Liver (tissue), 9 donors: ENCODE results near the gene TNFSF10. TPM values are rescaled to one million over a fixed set of nuclear protein-coding genes. Genes with fewer than 3 reads are reported as not detected.
"Not testable (repeated sequence)": the region's sequence is repeated elsewhere in the genome, so short reads cannot be mapped to it uniquely, and the experiment has no call there.

Experiments used
- DNase-seq: peaks from one replicate; pipeline ENCODE4 v3.0.0-alpha.2; 2017; ENCODE audit warnings: low spot score
- H3K27ac ChIP-seq, 2 donors: one replicate each; pipeline ENCODE4 v1.7.0; 2013; ENCODE audit warnings: inconsistent platforms in 2 of 2, low read length in 2 of 2, control low read depth in 1 of 2, low read depth in 1 of 2, mild to moderate bottlenecking in 1 of 2
- H3K27me3 ChIP-seq, 4 donors: one replicate each; pipeline versions ENCODE4 v1.6.1 to v1.7.0; 2013; ENCODE audit warnings: low read length in 3 of 4, inconsistent platforms in 1 of 4, mild to moderate bottlenecking in 1 of 4, moderate library complexity in 1 of 4; ENCODE audit not compliant: control insufficient read depth in 4 of 4, insufficient read depth in 4 of 4
- H3K36me3 ChIP-seq, 4 donors: one replicate each; pipeline versions ENCODE4 v1.6.1 to v1.7.0; 2013; ENCODE audit warnings: low read length in 3 of 4, mild to moderate bottlenecking in 3 of 4, low read depth in 1 of 4, moderate library complexity in 1 of 4; ENCODE audit not compliant: control insufficient read depth in 4 of 4, insufficient read depth in 3 of 4
- H3K4me1 ChIP-seq, 4 donors: one replicate each; pipeline versions ENCODE4 v1.6.1 to v1.7.0; 2013; ENCODE audit warnings: low read length in 3 of 4, mild to moderate bottlenecking in 3 of 4, moderate library complexity in 1 of 4; ENCODE audit not compliant: control insufficient read depth in 4 of 4, insufficient read depth in 4 of 4
- H3K4me3 ChIP-seq, 3 donors: one replicate each; pipeline versions ENCODE4 v1.6.1 to v1.7.0; 2013; ENCODE audit warnings: low read length in 3 of 3, control low read depth in 1 of 3, low read depth in 1 of 3, mild to moderate bottlenecking in 1 of 3
- H3K9ac ChIP-seq, 2 donors: one replicate each; pipeline ENCODE4 v1.7.0; 2013; ENCODE audit warnings: low read length in 2 of 2, mild to moderate bottlenecking in 2 of 2, moderate library complexity in 2 of 2, control low read depth in 1 of 2, low read depth in 1 of 2
- H3K9me3 ChIP-seq, 4 donors: one replicate each; pipeline versions ENCODE4 v1.6.1 to v1.7.0; 2013; ENCODE audit warnings: low read length in 3 of 4; ENCODE audit not compliant: control insufficient read depth in 4 of 4
- HNF4A ChIP-seq, 2 donors: conservative IDR thresholded peaks; 2 replicates each; pipeline ENCODE4 v1.6.1; 2016; ENCODE audit warnings: antibody characterized with exemption in 2 of 2, mild to moderate bottlenecking in 2 of 2
- RAD21 ChIP-seq, 2 donors: IDR thresholded peaks; 2 replicates each; pipeline ENCODE4 v1.6.1; 2016; ENCODE audit warnings: antibody characterized with exemption in 2 of 2, mild to moderate bottlenecking in 2 of 2
- REST ChIP-seq: IDR thresholded peaks from 2 replicates; pipeline ENCODE4 v1.6.1; 2016; ENCODE audit warnings: antibody characterized with exemption, mild to moderate bottlenecking
- RXRA ChIP-seq, 2 donors: IDR thresholded peaks; 2 replicates each; pipeline ENCODE4 v1.6.1; 2017 to 2018; ENCODE audit warnings: antibody characterized with exemption in 2 of 2, mild to moderate bottlenecking in 1 of 2
- WGBS: extraction: QIAGEN DNeasy Blood & Tissue Kit; methylation state at CpG from one replicate; pipeline ENCODE4 v1.1.7; 2013; 5-methylcytosine and 5-hydroxymethylcytosine counted together
- polyA plus RNA-seq, 2 donors: library from polyadenylated mRNA; stranded (reverse) in 1 of 2; unstranded in 1 of 2; fragments of 200-250 nt in 1 of 2; fragments of >200 nt in 1 of 2; fragmentation: Nextera tagmentation in 1 of 2; extraction: Ambion mirVana in 1 of 2; gene quantifications; one replicate each; pipeline versions ENCODE4 v1.2.1 to v1.2.3, GENCODE V29; 2013 to 2015
- total RNA-seq, 2 donors: library from RNA; depleted of rRNA; stranded (reverse); fragments of >200 nt; gene quantifications; one replicate each; pipeline ENCODE4 v1.2.3, GENCODE V29; 2014
- donor health status: healthy.
- donor health status: healthy.
- donor health status: healthy.
- donor health status: healthy.
- donor health status: healthy.

Gene TNFSF10
- total and polyA plus RNA-seq, 4 donors = 16.2 to 67.1 (median 37.5) TPM

- H3K9me3 ChIP-seq, H3K27me3 ChIP-seq, DNase-seq, H3K36me3 ChIP-seq: not testable (repeated sequence)
- Histone ChIP-seq H3K27ac (peak overlapping the region; percentile 84 to 96), H3K4me3 (peak overlapping the region; percentile 80 to 94 (median 88)), H3K9ac (peak overlapping the region; percentile 98 to 99), H3K4me1 (peaks cover 12 to 33% (median 26%) of the 10 kb centered on the region in 4 donors)
- peak in 1 of 2 donors; percentile 6 for TF ChIP-seq RAD21 (IDR thresholded peaks at IDR 0.05)
- TF ChIP-seq HNF4A (conservative IDR thresholded peaks at IDR 0.05) = peak in 1 of 2 donors; percentile 19
- WGBS = 10% methylated on average over 6 of the region's 6 CpGs
These were observed 1.1 kb downstream of the TNFSF10 start for GRCh38 chr3:172521837-172522726.

GRCh38 chr3:172520301-172520831, 2.9 kb downstream of the TNFSF10 start:
- Histone ChIP-seq H3K36me3 (peaks cover 0 to 5% (median under 1%) of the 10 kb centered on the region in 4 donors), H3K9ac (peak overlapping the region; percentile 79 to 83), H3K27me3 (no peaks in the 10 kb centered on the region), H3K9me3 (no peaks in the 10 kb centered on the region), H3K27ac (peak overlapping the region; percentile 76 to 96), H3K4me3 (peak overlapping the region; percentile 34 to 94 (median 38)), H3K4me1 (peaks cover 19 to 46% (median 35%) of the 10 kb centered on the region in 4 donors)
- no peak for TF ChIP-seq RXRA (IDR thresholded peaks at IDR 0.05)
- peak in 1 of 2 donors; percentile 4 for TF ChIP-seq HNF4A (conservative IDR thresholded peaks at IDR 0.05)
- no peak for DNase-seq
- WGBS = 10% methylated on average over 4 of the region's 4 CpGs

GRCh38 chr3:172519740-172520139, 3.5 kb downstream of the TNFSF10 start:
- H3K27ac ChIP-seq = peak overlapping the region; percentile 62 to 67
- WGBS = 12% methylated on average over 5 of the region's 5 CpGs
- H3K27me3 ChIP-seq = no peaks in the 10 kb centered on the region
- H3K4me1 ChIP-seq = peaks cover 20 to 52% (median 39%) of the 10 kb centered on the region in 4 donors
- peaks cover 0 to 7% (median 3%) of the 10 kb centered on the region in 4 donors for H3K36me3 ChIP-seq
- no peak for DNase-seq
- TF ChIP-seq HNF4A (conservative IDR thresholded peaks at IDR 0.05) (no peak), REST (no peak)
- H3K4me3 ChIP-seq = peak overlapping the region in 2 of 3 donors; percentile 18 to 94
- peak overlapping the region in 1 of 2 donors; percentile 83 for H3K9ac ChIP-seq
- H3K9me3 ChIP-seq = no peaks in the 10 kb centered on the region
